HG03135 (cell line): Measurements from ENCODE around the gene CUBN.

ENCODE experiments used
- ATAC-seq: cut with Tn5 transposase; IDR thresholded peaks from one replicate; pipeline ENCODE4 v1.9.1; 2021; ENCODE audit warnings: mild to moderate bottlenecking, moderate library complexity; ENCODE audit not compliant: unreplicated experiment

The CUBN gene

DNA sequence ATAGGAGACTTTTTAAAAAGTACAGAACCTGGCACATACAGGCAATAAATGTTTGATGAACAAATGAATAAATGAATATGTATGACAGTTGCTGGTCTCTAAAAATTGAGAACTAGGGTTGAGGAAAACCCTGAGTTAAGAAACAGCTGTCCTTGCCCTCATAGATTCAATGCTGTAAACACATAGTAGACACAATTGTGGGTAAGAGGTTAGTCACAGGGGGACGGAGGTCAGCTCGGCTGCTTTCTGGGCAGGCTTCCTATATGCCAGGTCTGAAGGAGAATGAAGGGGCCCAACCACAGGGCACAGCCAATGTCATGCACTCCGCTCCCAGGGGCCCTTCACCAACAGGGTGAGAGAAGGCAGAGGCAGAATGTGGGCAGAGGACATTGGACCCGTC is 169.1 kb downstream of the CUBN start:
- ATAC-seq: no peak

DNA sequence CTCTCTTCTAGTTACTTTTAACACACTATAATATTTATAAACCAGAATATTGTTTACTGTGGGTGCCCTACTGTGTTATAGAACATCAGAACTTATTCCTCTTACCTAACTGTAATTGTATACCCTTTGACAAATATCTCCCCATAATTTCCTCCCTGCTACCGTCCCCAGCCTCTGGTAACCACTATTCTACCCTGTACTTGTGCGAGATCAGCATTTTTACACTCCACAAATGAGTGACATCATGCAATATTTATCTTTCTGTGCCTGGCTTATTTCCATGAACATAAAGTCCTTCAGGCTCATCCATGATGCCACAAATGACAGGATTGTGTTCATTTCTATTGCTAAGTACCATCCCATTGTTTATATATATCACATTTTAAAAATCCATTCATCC is 172.6 kb downstream of the CUBN start:
- ATAC-seq: no peak

DNA sequence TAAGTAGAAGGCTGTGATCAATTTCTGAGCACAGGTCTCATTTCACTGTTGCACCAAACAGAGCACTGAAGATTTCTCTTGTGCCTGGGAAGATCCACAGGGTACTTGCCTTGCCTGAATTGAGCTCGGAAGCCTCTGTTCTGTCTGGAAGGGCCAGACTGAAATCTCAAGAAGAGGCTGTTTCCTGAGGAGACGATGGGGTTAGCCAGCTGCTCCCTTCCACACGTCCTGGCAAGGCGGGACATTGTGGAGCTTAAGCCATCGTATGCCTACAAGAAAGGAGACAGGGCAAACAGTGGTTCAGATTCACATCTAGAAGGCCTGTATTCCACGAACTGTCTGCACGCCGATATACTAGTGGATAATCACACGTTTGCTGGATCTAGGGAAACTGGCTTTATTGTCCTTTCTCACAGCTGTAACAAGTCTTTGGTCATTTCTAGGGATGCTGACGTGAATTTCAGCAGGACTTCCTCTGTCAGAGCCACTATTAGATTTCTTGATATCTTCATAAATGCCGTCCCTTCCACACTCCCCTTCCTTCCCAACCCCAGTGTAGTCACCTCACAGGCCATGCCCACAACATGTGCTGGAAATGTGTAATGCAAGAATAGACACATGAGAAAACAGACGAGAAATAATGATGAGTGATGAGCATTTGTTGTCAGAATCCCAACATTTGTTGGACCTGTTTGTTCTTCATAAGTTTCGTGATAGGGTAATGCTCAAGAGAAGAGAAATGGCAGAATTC is 175.2 kb downstream of the CUBN start:
- ATAC-seq: no peak

DNA sequence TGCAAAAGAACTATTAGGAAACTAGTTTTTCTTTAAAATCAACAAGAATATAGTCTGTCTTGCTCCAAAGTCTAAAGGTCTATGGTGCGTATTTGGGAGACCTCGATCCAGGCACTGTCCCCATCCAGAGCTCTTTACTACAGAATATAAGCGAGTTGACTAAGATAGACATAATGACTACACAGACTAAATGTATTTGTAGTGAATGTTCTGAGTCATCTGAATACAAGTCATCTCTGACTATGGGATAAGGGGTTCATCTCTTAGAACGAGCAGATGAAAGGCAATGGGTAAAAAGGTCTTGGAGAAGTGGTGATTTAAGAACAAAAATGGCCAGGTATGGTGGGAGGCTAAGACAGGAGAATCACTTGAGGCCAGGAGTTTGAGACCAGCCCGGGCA is 176.3 kb downstream of the CUBN start:
- ATAC-seq: no peak

DNA sequence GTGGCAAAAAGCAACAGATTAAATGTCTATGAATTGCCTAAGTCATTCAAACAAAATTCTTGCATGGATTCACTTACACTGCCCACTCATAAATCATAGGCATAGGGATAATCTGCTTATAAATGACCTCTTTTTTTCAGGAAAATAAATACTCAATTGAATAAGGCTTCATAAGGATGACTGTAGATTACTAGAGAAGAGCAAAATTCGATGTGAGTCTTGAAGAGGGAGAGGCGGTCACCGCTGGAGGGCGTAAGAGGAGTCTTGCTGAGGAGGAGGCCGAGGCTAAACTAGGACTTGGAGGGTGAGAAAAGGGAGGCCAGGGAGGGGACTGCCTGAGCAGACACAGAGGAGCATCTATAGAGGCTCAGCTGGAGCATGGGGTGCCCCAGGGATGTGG is 177.0 kb downstream of the CUBN start:
- ATAC-seq: no peak

DNA sequence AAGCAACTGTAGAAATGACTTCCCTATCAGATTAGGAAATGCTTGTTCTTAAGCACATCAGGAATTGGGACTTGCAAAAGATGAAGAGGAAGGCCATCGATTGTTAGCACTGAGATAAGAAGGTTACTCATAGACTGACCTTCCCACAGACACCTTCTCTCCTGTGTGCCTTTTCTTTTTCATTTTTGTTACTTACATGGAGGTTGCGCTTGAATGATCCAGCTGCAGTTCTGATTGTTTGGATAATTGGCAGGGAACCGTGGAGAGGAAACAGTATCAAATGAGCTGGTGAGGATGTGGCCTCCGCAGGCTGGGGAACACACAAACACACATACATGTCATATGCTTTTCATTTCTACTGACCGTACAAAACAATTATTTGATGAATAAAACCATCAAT is 177.5 kb downstream of the CUBN start:
- no peak for ATAC-seq

DNA sequence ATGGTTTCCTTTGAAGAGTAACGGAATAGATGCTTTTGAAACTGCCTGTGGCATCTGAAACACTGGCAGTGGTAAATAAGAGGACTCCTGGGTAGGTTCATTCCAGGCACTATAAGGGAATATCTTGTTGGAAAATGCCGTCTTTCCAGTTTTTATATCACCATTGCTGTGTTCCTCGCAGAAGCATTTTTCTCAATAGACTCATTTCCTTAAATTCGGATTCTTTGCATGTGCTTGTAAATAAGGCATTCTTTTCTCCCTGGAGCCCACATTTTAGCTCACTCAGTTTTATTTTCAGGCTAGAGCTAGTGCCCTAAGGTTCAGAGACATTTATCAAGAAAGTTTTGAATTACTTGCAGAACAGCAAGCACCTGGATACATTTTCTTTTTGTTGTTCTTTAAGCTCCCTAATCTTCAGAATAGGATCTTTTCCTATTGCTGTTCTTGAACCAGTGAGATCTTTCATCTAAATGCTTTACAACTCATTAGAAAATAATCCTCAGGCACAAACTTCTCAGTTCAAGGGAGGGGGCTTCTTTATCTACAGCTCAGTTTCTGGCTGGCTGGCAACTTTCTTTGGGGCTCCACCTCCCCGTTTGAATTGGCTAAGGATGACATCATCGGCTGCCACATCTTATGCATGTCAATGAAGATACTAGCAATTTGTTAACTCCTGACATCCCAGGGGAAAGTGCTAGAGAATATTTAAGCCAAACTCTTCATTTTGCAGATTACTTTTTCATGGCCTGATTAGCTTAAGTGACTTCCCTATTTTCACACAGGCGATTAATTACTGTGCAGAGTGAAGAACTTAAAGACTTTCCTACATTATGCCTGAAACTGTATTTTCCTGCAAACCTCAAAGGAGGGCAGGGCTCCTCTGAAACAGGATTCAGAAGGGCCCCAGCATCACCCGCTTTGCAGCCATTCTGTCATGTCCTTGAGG is 178.7 kb downstream of the CUBN start:
- no peak for ATAC-seq

DNA sequence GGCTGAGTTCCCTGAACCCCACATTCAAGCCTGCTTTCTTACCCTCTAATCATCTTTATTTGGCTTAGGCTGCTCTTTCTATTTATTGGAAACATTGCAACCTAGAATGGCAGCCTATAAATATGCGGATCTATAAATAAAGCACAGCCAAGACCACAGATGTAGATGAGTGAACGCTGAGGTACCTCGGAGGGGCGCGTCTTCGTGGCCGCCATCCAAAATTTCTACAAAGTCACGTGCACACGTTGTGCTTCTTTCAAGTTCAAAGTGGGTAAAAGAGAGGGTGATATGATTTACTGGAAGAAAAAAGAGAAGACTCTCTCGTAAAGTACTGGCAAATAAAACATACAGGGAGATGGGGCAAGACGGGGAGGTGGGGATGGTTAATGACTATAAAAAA is 179.8 kb downstream of the CUBN start:
- ATAC-seq: no peak

DNA sequence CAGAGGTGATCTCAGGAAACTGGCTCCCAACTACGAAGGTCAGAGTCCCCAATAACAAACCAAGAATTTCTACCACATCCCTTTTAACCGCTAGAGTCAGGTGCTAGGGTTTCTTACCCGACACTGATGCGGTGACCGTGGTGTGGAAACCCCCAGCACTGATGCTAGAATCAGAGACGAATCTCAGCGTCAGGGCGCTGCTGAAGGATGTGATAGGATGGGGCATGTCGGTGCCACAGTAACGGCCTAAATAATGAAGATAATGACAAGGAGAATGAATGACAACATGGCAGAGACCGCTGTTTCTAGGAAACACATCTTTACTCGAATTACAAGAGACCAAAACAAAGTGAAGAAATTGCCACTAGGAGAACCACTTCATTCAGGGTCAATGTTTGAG is 181.2 kb downstream of the CUBN start:
- ATAC-seq: no peak

DNA sequence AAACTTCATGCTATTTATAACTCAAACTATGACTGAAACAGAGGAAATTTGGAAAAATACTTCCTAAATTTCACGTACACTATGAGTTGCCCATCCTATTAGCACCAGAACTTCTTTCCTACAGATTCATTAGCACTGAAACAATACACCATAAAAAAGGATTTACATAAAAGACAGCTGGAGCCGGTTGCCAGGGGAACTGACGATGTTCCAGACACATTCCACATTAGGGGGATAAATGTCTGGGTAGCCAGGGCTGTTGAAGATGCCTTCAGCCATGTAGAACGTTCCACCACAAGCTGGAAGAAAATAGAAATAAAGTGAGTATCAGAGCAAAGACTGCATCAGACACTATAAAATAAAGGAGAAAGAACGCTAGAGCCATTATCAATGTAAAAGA is 182.5 kb downstream of the CUBN start:
- no peak for ATAC-seq

DNA sequence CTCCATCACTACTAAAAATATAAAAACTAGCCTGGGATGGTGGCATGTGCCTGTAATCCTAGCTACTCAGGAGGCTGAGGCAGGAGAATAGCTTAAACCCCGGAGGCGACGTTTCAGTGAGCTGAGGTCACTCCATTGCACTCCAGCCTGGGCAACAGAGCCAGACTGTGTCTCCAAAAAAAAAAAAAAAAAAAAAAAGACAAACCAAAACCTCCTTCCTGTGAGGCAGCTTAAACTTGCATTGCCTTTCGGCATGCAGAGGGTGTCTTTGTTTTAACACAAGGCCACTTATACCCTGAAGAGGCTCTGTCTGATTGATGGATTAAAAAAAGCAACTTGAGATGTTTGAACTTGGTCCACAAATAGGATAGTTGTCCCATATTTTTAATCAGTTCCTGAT is 184.0 kb downstream of the CUBN start:
- no peak for ATAC-seq

DNA sequence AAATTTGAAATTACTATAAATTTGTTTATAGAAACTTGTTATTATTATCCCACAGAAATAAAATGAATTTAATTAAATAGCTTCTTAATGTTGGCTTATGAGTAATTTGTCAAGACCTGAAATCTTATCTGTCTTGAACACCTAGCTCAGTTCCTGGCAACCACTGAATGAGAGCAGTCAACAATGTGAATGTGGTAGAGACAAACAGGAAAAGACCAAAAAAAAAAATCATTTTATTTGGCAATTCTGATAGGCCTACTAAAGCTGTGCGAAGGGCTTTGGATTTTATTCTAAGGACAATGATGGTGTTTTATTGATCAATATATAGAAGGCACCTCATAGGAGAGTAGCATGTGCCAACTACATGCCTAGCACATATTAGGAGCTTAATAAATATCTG is 184.6 kb downstream of the CUBN start:
- ATAC-seq: no peak

DNA sequence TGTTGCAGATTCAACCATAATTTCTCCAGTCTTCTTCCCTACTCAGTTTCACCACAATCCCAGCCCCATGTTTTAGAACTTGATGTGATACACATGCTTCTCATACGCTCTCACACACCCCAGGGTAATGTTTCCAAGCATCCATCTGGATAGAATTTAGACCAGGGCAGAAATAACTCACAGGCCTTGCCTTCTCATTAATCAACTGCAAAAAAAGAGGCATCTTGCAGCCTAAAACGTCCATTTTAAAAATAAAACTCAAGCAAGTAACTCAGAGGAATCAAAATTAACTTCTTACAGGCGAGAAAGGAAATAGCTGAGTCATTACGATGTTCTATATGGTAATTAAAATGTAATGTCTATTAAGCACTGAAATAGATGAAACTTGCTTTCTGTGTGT is 185.2 kb downstream of the CUBN start:
- no peak for ATAC-seq

DNA sequence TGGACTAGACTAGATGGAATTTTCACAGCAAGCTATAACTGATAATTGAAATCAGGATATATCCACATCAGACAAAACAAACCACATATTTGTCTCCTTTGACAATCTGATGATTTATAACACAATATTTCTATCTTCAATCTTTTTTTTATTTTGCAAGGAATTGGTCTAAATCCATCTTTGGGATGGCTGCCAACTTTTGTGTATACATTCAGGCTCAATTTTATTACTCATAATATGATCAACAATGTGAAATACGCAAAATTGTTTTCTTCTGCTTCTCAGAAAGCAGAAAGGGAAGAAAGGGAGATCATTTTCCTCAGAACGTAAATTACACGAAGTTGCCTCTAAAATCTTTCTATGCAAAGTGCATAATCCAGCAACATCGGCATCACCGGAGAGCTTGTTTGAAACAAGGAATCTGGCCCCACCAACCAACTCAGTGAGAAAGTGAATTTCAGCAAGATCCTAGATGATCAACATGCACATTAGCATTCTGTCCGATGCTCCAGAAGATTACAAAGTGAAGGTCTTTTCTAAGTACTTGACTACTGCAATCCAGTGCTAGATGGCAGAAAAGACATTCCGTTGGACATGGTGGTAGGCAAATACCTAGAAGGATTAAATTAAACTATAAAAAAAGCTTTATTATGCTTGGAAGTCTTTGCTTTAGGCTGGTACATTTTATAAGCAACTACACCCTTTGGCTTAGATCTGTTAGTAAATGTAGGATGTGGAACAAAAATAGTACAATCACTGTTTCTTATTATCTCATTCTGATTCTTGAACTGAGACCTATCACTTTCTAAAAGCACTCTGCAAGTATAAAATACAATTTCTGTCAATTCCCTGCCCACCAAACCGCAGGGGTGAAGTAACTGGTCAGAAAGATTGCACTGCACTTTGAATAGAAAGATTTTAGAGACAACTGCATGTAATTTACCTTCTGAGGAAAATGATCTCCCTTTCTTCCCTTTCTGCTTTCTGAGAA is 186.0 kb downstream of the CUBN start:
- ATAC-seq: no peak

DNA sequence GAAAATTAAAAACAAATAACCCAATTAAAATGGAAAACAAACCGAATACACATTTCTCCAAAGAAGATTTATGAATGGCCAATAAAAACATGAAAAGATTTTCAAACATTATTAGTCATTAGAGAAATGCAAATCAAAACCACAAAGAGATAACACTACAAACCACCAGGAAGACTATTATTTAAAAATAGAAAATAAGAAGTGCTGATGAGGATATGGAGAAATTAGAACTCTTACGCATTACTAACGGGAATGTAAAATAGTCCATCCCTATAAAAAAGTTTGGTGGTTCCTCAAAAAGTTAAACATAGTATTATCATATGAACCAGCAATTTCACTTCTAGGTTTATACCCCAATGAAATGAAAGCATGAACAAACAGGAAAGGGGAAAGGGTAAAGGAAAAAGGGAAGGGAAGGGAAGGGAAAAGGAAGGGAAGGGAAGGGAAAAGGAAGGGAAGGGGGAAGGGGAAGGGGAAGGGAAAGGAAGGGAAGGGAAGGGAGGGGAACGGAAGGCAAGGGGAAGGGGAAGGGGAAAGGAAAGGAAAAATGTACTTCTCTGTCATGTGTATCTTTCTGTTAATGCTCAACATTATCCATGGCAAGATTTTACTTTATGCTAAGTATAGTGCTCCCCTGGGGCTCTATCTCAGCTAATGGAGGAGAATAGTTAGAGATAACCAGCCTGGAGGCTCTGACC is 187.1 kb downstream of the CUBN start:
- ATAC-seq: no peak

DNA sequence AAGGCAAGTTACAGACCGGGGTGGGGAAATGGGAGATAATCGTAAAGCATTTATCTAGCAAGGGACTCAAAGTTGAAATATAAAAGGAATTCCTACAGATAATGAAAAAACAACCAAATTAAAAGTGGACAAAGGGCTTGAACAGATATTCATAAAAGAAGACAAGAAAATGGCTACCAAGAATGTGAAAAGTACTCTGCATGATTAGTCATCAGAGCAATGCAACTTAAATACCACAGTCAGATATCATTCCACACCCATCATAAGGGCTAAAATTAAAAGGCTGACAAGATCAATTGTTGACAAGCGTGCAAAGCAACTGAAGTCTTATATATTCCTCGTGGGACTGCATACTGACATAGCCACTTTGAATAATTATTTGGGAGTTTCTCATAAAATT is 187.7 kb downstream of the CUBN start:
- no peak for ATAC-seq

DNA sequence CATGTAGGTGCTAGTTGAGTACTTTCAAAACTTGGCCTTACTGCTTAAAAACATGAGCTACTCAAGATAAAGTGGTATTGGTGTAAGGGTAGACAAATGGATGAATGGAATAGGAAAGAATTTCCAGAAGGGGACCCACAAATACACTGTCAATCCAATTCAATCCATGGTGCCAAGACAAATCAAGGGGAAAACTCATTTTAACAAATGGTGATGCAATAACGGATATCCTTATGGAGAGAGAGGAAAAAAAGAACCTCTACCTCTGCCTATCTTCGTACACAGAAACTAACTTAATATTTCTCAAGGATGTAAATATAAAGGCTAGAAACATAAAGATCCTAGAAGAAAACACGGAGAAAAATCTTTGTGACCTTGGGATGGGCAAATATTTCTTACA is 188.5 kb downstream of the CUBN start:
- no peak for ATAC-seq

DNA sequence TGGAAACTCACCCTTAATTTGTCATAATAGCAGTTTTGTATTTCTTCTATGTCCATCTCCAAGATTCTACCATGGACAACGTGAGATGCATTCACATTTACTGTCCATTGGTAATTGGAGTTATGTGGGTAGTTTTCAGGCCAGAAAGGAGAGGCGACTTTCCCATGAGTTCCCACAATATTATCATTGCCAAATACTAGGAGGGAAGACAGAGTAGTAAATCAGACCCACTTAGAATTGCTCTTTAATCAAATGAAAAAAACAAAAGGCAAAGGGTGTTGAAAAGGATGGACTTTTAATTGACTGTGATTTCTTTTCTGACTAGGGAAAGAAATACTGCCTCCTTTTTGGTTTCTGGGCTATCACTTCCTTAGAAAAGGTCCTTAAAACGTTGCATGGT is 190.7 kb downstream of the CUBN start:
- ATAC-seq: no peak

DNA sequence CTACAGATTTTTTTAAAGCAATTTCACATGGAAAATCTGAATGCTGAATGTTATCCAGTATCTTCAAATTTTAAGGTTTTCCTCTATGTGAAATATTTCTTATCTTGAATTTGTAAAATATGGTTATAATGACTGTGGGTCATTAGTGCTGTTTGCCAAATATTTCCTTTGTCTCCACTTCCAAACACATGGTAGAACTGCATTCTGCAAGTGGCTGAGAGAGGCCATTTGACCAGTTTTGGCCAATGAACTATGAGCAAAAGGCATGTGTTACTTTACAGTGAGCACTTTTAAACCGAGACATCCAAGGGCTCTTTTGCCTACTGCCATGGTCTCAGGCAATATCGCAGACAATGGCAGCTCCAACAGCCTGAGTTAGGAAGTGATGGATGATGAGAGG is 195.2 kb downstream of the CUBN start:
- no peak for ATAC-seq

DNA sequence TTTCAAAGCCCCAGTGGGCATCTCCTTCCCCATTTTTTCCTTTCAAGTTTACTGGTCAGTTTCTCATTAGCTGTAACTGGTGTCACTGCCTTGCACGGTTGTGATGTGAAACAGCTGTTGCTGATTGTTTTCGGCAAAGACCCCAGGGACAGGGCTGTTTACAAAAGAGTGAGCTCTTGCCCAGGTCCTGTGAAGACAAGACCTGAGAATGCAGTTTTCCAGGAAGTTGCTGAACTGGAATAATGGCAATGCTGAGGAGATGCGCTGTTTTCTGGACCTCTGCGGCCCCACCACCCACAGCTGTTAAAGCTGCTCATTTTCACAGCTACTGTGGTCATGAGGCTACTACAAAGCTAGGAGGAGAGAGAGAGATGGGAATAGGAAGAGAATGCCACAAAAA is 195.8 kb downstream of the CUBN start:
- no peak for ATAC-seq

DNA sequence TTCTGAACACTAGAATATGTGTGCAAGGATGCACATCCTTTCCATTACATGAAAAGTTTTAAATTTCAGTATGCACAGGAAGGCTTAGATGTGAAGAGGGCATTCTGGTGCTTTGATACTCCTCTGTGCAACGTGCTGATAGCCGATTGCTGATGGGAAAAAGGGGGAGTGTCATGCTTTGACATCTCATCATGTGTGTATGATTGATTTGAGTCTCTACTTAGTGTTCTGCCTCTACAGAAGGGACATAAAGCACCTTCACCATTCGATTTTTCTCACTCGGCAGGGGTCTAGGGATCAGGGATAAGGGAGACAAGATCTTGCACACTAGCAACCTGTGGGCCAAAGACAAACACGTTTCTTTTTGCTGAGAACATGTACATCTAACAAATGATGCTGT is 197.7 kb downstream of the CUBN start:
- ATAC-seq: no peak
